HG03565 (cell line): ENCODE results near the gene GTF2I.
"Not testable (repeated sequence)": the region's sequence is repeated elsewhere in the genome, so short reads cannot be mapped to it uniquely, and the experiment has no call there.

ENCODE experiments used
- ATAC-seq: cut with Tn5 transposase; IDR thresholded peaks from one replicate; pipeline ENCODE4 v1.9.1; 2021; ENCODE audit warnings: mild to moderate bottlenecking, moderate library complexity; ENCODE audit not compliant: unreplicated experiment

GTF2I gene

DNA sequence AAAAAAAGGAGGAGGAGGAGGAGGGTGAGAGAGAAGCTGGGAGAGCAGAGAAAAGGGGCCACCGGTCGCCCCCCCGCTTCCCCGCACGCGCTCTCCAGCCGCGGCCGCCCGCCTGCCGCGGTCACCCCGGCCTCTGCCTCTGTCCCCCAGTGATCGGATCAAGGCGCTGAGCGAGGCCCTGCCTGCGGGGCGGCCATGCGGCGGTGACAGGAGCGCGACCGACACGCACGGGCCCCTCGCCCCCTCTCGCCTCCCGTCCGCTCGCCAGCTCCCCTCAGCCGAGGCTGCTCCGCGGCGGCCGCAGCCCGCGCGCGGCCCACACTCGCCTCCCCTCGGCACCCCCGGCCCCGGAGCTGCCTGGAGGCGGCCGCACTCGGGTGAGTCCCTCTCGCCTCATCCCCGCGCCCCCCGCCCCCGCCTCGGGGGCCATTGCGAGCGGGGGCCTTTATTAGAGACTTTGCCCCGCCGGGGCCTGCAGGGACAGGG, at the start of gene GTF2I:
GTF2I (plus strand) TSS at position 27 of the 486 bp plus-strand sequence. CDS start 31,411 bp downstream, outside the sequence.
- peak; percentile 1 for ATAC-seq

- no peak for ATAC-seq
These were observed 45.3 kb upstream of the GTF2I start for GRCh38 chr7:74612015-74612829.

DNA sequence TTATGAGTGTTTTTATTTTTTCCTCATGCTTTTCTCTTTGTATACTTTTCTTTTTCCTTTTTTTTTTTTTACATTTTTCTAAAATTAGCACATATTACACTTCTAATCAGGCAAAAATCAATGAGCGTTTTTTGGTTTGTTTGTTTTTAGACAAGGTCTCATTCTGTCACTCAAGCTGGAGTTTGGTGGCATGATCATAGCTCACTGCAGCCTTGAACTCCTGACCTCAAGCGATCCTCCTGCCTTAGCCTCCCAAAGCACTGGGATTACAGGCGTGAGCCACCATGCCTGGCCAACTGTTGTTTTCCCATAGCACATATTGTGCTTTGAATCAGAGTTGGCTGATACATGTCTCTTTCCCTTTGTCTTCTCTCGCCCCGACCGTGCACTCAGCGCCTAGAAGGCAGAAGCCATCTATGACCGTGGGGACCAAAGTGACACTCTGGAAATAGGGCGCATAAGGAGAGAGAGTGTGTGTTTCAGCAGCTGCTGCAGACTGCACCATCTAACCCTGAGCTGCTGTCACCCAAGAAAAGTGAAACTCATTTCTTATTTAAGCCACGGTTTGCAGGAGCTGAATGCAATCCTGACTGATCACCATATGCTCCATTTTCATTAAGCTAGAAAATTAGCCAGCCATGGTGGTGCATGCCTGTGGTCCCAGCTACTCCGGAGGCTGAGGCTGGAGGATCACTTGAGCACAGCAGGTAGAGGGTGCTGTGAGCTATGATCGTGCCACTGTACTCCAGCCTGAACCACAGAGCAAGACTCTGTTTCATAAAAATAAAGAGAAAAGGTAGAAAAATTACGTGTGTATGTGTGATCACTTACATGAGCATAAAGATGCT, 41.4 kb upstream of the GTF2I start:
- ATAC-seq, result no peak

GRCh38 chr7:74617180-74617744, 40.3 kb upstream of the GTF2I start:
- ATAC-seq, result no peak

- no peak for ATAC-seq
These were observed 38.2 kb upstream of the GTF2I start for GRCh38 chr7:74619235-74619860.

- no peak for ATAC-seq
These were observed 35.2 kb upstream of the GTF2I start for GRCh38 chr7:74622228-74622749.

GRCh38 chr7:74623135-74623534, 34.4 kb upstream of the GTF2I start:
- ATAC-seq, result no peak

DNA sequence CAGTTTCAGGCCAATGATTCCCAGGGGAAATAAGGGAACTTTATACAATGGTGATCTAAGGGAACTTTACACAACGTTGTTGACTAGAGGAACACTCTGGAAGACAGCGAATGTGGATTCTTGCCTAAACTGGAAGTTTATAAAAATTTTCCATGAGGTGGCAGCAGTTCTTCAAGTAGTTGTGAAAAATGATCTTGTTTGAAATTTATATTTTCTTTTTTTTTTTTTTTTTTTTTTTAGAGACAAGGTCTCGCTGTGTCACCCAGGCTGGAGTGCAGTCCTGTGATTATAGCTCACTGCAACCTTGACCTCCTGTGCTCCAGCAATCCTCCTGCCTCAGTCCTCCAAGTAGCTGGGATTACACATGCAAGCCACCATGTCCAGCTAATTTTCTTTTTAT, 32.1 kb upstream of the GTF2I start:
- no peak for ATAC-seq

DNA sequence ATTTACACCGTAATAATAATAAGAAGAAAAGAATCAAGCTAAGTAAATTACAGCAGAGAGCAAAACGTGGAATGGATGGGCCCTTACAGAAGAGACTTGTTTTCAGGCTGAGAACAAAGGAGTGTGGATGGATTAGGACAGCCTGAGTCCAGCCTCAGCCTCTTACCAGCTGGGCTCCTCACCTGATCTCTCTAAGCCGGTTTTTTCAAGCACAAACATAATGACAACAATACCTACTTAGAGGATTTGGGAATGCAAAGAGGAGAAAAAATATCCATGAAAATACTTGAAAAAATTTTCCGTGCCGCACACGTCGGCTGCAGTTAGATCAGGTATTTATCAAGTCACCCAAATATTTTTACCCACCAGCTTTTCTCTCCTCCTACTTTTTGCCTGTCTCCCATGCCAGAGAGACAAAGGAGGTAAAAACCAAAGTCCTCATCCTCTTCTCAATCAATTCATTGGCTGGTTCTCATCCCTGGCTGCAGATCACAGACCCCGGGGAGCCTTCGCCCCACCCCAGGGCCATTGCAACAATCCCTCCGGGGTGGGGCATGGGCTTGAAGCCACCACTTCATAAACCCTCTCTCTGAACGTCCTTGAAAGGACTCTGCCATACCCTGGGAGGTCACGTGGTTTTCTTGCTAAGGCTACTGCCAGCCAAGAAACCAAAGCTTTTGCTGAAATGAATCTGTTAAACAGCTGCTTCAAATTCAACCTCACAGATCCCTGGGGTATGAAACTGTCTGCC, 29.7 kb upstream of the GTF2I start:
- no peak for ATAC-seq

DNA sequence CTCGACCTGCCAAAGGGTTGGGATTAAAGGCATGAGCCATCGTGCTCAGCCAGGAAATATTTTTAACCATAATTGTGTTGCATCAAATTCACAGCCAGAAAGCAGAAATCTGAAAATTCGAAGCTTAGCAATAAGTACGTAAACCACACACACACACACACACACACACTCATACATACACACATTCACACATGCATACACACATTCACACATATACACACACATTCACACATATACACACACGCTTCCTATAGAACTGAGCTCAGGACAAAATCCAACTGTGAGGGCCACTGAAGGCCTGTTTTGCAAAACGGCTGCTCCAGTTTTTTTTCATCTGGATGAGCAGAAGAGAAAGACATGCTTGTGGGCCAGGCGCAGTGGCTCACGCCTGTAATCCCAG, 25.0 kb upstream of the GTF2I start:
- no peak for ATAC-seq

- no peak for ATAC-seq
These were observed 24.0 kb upstream of the GTF2I start for GRCh38 chr7:74633451-74633921.

- ATAC-seq, result no peak
These were observed 19.8 kb upstream of the GTF2I start for GRCh38 chr7:74637745-74638144.

- ATAC-seq, result peak; percentile 56
These were observed 7.5 kb upstream of the GTF2I start for GRCh38 chr7:74650055-74650454.

- ATAC-seq, result not testable (repeated sequence)
These were observed 6.9 kb upstream of the GTF2I start for GRCh38 chr7:74650493-74651132.

- ATAC-seq, result not testable (repeated sequence)
These were observed 6.4 kb upstream of the GTF2I start for GRCh38 chr7:74651133-74651504.

- ATAC-seq, result no peak
These were observed 3.8 kb upstream of the GTF2I start for GRCh38 chr7:74653686-74654181.

DNA sequence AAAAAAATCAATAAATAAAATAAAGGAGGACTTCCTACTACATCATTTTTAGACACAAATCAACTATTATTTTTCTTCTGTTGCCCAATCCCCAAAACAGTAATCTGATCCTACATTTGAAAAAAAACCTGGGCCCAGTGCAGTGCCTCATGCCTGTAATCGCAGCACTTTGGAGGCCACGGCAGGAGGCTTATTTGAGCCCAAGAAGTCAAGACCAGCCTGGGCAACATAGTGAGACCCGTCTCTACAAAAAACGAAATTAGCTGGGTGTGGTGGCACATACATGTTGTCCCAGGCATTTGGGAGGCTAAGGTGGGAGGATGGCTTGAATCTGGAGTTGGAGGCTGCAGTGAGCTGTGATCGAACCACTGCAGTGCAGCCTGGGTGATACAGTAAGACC, 2.7 kb upstream of the GTF2I start:
- no peak for ATAC-seq

DNA sequence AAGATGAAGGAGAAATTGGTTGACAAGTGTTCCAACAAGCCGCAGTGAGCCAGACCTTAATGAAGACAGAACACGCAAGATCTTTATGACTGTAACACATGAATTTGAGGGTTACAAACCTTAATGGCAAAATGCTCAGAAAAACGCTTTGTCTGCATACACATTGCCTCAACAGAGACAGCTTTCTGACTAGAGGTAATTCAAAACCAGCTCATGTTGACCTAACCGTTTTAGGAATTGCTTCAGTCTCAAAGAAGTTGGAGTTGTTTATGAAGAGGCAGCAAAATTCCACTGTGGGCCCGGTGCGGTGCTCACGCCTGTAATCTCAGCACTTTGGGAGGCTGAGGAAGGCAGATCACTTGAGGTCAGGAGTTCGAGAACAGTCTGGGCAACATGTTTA, 2.2 kb upstream of the GTF2I start:
- no peak for ATAC-seq

DNA sequence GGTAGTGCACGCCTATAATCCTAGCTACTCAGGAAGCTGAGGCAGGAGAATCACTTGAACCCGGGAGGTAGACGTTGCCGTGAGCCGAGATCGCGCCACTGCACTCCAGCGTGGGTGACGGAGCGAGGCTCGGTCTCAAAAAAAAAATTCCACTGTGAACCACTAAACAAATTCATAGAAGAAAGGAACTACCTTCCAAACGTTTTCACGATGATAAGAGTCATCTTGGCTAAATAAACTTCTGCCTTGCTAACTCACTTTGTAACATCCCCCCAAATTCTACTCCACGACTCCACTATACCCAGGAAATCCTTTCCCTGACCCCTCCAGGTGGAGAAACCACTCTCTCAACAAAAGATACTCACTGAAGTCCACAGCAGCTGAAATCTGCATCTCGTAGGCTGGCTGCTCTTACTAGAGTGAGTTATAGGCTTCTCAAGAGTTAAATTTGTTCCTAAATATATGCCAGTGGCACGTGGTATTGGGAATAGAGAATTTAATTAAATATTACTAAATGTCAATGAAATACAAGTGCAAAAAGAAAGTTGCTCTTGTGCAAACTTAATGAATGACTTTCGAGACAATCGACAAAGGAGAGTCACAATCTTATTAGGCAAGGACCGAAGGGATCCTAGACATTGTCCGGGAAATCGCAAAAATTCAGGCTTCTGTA, 1.6 kb upstream of the GTF2I start:
- ATAC-seq, result no peak
